Measurements from ENCODE around the gene ZNF550. TPM values are rescaled to one million over a fixed set of nuclear protein-coding genes. Genes with fewer than 3 reads are reported as not detected.
A peak's percentile ranks its signal among the peaks of the same experiment; 100 is the strongest.

ZNF550 gene
- 22.9 TPM for polyA plus RNA-seq (ENCODE audit: insufficient read length)
- long read RNA-seq, donor 1, partial matches to known transcripts = 24 of 27 reads
- long read RNA-seq, donor 1, other reads (novel, unspliced or antisense) = 0 of 27 reads
- long read RNA-seq, donor 2, partial matches to known transcripts = 28 of 39 reads
- long read RNA-seq, donor 2, other reads (novel, unspliced or antisense) = 10 of 39 reads
- long read RNA-seq, donor 3, partial matches to known transcripts = 0 of 1 reads
- long read RNA-seq, donor 3, other reads (novel, unspliced or antisense) = 0 of 1 reads
- long read RNA-seq, donor 4 = 0 reads
- long read RNA-seq, donor 5, partial matches to known transcripts = 8 of 9 reads
- long read RNA-seq, donor 5, other reads (novel, unspliced or antisense) = 0 of 9 reads
- long read RNA-seq, donor 6, partial matches to known transcripts = 36 of 39 reads
- long read RNA-seq, donor 6, other reads (novel, unspliced or antisense) = 0 of 39 reads
- long read RNA-seq, donor 7, transcript ZNF550-205 (5 exons, 3,376 nt) = major isoform, 8 of 13 reads
- long read RNA-seq, donor 7, partial matches to known transcripts = 5 of 13 reads
- long read RNA-seq, donor 7, other reads (novel, unspliced or antisense) = 0 of 13 reads
- long read RNA-seq, donor 8, full-length matches to known transcripts = 3 of 18 reads
- long read RNA-seq, donor 8, partial matches to known transcripts = 10 of 18 reads
- long read RNA-seq, donor 8, other reads (novel, unspliced or antisense) = 5 of 18 reads

GRCh38 chr19:57559404-57560025 is at the start of gene ZNF550:
TSS of gene ZNF550 (minus strand) at chr19:57559863. CDS start at chr19:57559682, 181 bp downstream.
- peak; percentile 87 for DNase-seq

DNA sequence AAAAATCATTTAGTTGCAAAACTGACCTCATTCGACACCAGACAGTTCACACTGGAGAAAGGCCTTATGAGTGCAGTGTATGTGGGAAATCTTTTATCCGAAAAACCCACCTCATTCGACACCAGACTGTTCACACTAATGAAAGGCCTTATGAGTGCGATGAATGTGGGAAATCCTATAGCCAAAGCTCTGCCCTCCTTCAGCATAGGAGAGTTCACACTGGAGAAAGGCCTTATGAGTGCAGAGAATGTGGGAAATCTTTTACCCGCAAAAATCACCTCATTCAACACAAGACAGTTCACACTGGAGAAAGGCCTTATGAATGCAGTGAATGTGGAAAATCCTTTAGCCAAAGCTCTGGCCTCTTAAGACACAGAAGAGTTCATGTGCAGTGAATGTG is 47.3 kb upstream of the ZNF550 start:
- no peak for DNase-seq

DNA sequence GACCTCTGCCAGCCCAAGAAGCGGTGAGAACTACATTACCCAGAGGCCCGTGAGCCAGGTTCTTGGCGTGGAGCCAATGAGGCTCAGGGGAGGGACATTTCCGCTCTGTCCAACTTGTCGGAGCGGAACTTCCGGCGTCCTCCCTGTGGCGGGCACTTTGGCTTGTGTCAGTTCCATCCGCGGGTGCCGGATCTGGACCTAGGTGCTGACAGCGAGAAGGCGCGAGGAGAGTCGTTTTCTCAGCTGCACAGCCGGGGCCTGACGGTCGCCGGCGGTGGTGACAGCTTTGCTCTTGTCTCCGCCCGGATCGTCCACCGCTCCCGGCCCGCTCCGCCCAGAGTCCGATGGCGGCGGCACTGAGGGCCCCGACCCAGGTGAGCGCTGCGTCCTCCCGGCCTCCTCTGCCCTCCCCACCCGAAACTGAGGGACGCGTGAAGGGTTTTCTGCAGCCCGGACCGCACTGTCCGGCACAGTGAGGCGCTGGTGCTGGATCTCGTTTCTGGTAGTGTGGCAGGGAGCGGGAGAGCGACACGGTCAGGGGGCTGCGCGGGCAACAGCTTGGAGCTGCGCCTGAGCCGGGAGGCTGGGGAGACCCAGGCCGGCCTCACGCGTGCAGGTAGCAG is 40.2 kb upstream of the ZNF550 start, which contains the start of gene ZNF530:
Gene ZNF530 (plus strand): TSS at position 125 of the 623 bp plus-strand sequence. CDS start 4,461 bp downstream, outside the sequence.
- peak; percentile 95 for DNase-seq

DNA sequence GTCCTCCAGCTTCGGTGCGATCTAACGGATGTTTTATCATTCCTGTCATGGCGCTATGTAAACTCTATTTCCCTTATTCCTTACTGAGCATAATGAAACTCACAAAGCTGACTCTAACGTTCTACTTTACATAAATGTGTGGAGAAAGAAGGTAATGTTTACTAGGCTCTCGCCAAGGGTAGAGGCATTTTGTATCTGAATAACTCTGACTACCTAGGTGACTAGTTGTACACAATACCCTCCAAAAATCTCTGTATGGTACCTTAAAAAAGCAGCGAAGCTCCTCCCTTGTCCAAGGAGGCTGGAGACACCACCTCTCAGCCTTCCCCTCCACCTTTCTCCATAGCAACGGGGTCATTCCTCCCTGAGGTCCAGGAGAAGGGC is 39.7 kb upstream of the ZNF550 start:
- no peak for DNase-seq

DNA sequence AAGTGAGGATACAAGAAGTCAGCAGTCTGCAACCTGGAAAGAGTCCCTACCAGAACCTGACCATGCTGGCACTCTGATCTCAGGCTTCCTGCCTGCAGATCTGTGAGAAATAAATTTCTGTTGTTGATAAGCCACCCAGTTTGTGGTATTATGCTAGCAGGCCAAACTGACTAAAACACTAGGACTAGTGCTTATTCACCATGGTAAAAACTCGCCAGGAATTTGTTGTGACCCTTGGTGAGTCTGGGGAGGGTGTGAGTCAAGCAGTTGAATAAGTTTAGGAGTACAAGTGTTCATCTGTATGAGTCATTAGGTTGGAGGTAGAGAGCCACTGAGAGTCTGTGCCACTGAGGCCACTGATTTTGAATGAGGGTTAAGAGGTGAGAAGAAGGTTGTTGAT is 27.9 kb upstream of the ZNF550 start:
- DNase-seq = no peak

DNA sequence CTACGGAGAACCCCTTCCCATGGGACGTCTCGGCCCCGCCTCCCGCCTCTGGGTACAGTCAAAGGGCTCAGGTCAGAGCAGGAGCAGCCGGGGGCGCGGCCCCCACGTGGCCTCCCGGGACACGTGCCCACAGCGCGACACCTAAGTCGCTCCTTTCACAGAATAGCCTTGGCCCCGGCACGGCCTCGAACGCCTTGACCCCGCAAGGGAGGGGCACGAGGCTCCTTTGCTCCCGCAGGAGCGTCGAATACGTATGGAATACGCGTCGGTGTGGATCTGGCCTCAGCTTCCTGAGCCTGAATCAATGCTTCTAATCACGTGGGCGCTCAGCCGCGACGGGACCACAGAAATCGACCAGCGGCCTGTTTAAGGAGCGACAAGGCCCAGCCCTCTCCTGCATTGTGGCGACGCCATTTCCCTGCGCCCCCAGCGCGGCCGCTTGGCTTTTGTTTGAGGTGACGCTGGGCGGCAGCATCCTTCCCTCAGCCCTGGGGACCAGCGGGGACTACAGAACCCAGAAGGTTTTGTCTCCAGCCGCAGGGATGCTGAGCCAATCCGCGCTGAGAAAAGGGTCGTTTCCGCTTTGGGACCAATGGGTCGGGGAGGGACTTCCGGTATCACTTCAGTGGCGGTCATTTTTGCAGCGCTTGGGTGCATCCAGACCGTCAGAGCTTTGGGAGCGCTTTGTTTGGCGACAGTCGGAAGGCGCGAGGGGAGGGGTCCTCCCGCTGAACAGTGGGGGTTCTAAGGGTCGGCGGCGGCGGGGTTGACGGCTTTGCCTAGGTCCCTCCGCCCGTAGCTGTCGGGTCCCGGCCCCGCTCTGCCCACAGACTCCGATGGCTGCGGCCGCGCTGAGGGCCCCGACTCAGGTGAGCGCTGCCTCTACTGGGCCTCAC is 24.1 kb upstream of the ZNF550 start, which contains the start of gene ZIK1:
Gene ZIK1 (plus strand): TSS at position 625 of the 896 bp plus-strand sequence. CDS start 212 bp downstream, at position 837.
- peak; percentile 97 for DNase-seq

DNA sequence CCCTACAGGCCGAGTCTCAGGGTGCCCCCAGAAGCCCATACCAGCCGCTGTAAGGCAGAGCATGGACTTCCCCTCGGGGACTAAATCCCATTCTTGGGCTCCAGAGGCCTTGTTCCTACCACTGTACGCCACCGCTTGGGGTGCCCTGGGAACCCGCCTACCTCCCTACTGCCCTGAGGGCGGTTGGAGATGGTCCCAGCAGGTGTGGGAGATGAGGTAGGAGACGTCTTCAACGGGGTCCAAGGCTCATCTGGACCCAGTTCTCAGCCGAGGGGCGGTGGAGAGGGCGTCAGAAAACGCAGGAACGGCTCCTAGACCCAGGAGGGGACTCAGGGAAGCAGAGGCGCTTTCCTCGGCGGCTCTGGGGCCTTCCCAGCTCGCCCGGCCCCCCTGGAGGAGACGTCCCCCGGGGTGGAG is 23.4 kb upstream of the ZNF550 start:
- no peak for DNase-seq

DNA sequence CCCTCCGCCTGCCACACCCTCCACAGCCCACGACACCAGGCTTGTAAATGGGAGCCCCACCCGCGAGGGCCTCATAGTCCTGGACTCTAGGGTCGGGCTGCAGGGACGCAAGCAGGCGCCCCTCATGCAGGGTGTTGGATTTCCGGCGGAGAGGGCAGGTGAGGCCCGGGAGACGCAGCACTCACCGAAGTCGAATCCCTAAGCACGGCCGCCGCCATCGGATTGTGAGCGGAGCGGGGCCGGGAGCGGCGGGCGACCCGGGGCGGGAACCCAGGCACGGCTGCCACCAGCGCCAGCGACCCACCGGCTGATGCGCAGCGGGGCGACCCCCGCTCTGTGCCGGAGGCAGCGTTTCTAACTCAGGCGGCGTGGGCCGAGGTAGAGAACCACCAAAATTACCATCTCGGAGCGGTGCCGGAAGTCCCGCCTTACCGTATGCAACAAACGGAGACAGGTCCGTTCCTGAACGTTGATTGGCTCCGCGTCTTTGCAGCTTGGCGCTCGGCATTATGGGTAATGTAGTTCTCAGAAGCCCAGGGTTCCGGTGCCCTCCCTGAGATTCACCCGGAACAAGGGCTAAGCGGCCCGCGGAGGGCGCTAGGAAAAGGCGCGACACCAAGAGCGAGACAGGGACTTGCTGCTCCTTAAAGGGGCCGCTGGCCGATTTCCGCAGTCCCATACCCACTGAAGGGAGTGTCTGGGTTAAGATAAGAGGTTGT is 19.0 kb upstream of the ZNF550 start, which contains the start of gene ZNF416:
Gene ZNF416 (minus strand): TSS at position 425 of the 719 bp plus-strand sequence. CDS start 207 bp downstream, at position 218.
- peak; percentile 99 for DNase-seq

- DNase-seq = no peak
Observed at GRCh38 chr19:57576661-57577060, 17.0 kb upstream of the ZNF550 start.

DNA sequence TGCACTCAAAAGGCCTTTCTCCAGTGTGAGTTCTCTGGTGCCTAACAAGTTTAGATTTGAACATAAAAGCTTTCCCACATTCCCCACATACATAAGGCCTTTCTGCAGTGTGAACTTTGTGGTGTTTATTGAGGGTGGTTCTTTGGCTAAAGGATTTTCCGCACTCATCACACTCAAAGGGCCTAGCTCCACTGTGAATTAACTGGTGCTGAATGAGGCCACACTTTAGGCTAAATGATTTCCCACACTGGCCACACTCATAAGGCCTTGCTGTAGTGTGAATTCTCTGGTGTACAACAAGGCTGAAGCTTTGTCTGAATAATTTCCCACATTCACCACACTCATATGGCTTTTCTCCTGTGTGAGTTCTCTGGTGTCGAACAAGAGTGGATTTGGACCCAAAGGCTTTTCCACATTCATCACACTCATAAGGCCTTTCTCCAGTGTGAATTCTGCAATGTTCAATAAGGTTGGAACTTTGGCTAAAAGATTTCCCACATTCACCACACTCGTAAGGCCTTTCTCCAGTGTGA is 12.8 kb upstream of the ZNF550 start:
- no peak for DNase-seq

GRCh38 chr19:57570707-57571106 is 11.0 kb upstream of the ZNF550 start:
- DNase-seq = no peak

GRCh38 chr19:57566396-57567265 is 7.0 kb upstream of the ZNF550 start:
- no peak for DNase-seq

DNA sequence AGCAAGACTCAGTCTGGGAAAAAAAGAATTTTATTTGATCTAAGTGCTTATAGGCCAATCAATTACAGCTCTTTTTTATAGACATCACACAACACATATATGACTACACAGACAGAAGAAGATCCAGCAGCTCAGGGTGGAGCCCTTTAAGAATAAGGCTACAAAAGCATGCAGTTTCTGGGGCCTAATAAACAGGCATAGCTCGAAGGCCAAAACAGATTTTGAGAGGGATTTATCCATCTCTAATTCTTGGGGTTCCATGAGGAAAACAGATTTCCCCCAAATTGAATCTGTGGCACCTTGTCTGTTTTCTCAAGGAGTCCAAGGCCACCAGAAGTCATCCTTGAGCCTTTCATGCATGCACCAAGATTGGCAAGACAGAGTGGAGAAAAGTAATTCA is 3.9 kb upstream of the ZNF550 start:
- DNase-seq = no peak

DNA sequence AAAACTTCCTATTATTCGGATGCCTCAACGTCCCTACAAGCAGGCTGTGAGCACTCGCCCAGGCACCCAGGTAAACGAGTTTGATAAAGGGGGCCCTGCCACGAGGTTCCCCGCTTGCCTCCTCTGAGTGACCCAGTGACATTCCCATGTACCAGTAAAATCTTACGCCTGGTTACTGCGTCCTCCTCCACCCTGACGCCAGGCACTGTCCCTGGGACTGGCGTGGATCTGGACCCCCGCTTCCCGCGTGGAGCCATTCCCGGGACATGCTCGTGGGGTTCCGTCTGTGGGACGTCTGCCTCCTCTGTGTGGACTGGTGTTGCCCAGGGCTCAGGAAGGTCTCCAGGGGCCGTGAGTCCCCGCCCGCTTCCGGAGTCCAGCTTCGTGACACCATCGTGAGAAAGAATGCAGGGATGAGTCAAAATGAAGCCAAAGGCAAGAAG is 407 bp upstream of the ZNF550 start:
- no peak for DNase-seq

GRCh38 chr19:57559008-57559403 is 657 bp downstream of the ZNF550 start:
- no peak for DNase-seq

DNA sequence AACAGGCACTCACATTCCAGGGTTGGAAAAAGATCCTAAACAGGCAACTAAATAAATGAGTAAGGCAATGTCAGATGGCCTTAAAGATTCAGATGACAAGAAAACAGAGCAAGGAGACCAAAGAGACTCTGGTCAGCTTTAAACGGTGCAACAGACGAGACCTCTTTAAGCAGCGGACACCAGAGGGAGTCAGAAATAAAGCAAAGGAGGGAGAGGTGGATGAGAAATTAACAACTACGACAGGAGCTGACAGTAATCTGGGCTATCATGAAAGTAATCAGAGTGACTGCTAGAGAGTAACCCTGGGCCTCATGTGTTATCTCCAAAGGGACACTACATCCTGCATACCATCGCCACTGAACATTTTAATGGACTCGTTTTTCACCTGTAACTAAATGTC is 1.1 kb downstream of the ZNF550 start:
- DNase-seq = no peak

- no peak for DNase-seq
Observed at GRCh38 chr19:57557659-57558058, 2.0 kb downstream of the ZNF550 start.

DNA sequence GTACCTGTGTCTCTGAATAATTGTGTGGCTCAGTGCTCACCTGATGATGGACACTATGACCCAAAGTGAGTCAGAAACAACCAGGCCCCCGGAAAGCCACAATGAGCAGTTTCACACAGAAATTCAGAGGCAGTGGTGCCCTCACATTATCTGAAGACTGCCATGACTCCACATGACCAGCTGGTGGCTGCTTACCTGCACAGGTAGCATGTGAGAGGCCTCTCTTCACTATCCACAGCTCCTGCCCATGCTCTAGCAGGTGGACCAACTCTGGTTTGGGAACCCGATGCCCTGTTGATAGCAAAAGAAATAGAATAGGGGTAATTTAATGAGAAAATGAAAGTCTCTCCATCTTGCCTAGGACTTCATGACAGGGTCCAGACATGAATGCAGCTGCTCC is 7.2 kb downstream of the ZNF550 start:
- no peak for DNase-seq

DNA sequence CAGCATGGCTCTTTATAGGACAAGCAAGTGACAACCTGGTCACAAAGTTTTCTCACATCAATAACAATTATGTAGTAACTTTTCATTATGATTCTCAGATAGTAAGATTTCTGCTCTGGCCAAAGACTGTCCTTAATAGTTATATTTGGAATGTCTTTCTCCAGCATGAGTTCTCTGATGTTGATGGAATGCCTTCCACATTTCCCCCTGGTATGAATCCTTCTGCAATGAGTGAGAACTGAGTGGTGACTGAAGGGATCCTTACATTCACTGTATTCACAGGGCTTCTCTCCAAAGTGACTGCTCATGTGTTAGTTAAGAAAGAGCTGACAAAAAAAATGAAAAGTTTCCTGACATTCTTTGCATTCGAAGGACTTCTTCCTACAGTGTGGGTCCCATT is 13.2 kb downstream of the ZNF550 start:
- DNase-seq = no peak
